Right lobe of liver (tissue), 4 donors: Measurements from ENCODE around the gene TMTC1.

ENCODE experiments used
- CTCF ChIP-seq, 4 donors: fragments of 200-600 bp in 3 of 4; fragments of 450-650 bp in 1 of 4; IDR thresholded peaks; one replicate each; pipeline versions ENCODE4 v1.5.1 to v1.8.0; 2016 to 2022; ENCODE audit warnings: antibody characterized with exemption in 4 of 4, mild to moderate bottlenecking in 2 of 4
- POLR2A ChIP-seq: fragments of 450-650 bp; IDR thresholded peaks from one replicate; pipeline ENCODE4 v1.6.1; 2017; ENCODE audit warnings: antibody characterized with exemption, mild to moderate bottlenecking
- donor health status: DM: no; HTN: no; CAD: no.
- donor health status: DM: no; HTN: no; CAD: no.
- donor health status: DM: no; HTN: yes; CAD: no.

- no peak for TF ChIP-seq POLR2A
- no peak for TF ChIP-seq CTCF (IDR thresholded peaks at IDR 0.05)
Observed at GRCh38 chr12:29564925-29565324, 218.8 kb downstream of the TMTC1 start.
